NCI-H82 treated with DMSO at 0.1 percent for 48 hours (cell line): ENCODE data around the gene CD34.
"Not testable (repeated sequence)": the region's sequence is repeated elsewhere in the genome, so short reads cannot be mapped to it uniquely, and the experiment has no call there.

ENCODE experiments used
- DNase-seq: peaks from one replicate; lab custom pipeline; 2025; ENCODE audit not compliant: unreplicated experiment; lab: John Stamatoyannopoulos, UW

CD34 gene

GRCh38 chr1:207877914-207878313 is 33.0 kb downstream of the CD34 start:
- not testable (repeated sequence) for DNase-seq

GRCh38 chr1:207876131-207876530 is 34.8 kb downstream of the CD34 start:
- DNase-seq = no peak

GRCh38 chr1:207875532-207875931 is 35.4 kb downstream of the CD34 start:
- no peak for DNase-seq

GRCh38 chr1:207873055-207873890 is 37.7 kb downstream of the CD34 start:
- DNase-seq = no peak

GRCh38 chr1:207872621-207873020 is 38.3 kb downstream of the CD34 start:
- DNase-seq = no peak

DNA sequence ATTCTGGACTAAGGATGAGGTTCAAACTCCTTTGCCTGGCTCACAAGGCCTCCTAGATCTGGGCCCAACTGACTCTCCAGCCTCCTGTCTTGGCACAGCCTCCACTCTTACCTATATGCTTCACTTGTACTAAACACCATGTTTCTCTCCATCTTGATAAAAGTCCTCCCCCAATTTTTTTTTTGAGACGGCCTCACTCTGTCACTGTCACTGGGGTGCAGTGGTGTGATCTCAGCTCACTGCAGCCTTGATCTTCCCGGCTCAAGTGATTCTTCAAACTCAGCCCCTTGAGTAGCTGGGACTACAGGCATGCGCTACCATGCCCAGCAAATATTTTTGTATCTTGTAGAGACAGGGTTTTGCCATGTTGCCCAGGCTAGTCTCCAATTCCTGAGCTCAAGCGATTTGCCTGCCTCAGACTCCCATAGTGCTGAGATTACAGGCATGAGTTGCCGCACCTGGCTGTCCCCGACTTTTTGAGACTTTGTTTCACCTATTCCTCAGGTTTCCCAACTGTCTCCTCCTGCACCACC is 39.7 kb downstream of the CD34 start:
- no peak for DNase-seq

GRCh38 chr1:207870306-207871031 is 40.5 kb downstream of the CD34 start:
- no peak for DNase-seq

GRCh38 chr1:207869859-207870258 is 41.1 kb downstream of the CD34 start:
- no peak for DNase-seq

GRCh38 chr1:207868774-207869721 is 41.9 kb downstream of the CD34 start:
- peak; percentile 15 for DNase-seq

- no peak for DNase-seq
Measured at GRCh38 chr1:207868251-207868773, 42.6 kb downstream of the CD34 start.

DNA sequence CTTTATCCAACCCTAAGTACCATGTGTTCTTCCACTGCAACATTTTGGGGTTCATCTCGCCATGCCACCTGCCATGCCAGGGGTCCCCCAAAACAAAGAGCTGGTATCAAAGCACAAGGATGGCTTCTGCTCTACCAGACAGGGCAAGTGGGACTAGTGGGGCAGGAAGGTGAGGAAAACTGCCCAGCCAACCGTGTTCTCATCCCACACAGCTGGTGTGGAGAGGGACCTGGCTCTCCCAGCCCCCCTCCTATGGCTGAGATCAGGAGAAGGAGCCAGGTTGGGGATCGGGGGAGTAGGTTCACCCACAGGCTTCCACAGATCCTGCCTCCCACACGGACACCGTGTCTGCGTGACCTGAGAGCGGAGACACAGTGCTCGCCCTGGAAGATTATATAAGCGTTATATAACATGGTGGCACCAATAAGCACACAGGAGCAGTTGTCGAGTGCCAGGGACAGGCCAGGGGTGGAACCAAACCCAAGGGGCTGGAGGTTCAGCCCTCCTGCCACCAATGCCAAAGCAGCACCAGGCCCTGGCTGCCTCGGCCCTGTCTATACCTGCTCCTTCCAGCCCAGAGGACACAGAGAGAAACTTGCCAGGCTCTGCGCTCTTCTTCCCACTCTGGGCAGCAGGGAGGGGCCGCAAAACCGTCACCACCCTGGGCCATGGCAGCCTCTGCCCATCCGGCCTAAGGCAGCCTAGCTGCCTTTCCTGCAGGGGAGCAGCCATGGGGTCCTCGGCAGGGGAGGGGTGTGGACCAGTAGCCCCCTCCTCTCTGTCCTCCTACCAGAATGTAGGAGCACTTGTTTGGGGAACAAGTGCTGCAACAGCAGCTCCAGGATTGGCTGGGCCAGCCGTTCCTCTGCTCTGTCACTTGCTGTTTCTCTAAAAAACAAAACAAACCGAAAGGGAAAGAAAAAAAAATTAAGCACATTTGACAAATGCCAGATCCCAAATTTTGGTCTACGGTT is 43.5 kb downstream of the CD34 start:
- no peak for DNase-seq

DNA sequence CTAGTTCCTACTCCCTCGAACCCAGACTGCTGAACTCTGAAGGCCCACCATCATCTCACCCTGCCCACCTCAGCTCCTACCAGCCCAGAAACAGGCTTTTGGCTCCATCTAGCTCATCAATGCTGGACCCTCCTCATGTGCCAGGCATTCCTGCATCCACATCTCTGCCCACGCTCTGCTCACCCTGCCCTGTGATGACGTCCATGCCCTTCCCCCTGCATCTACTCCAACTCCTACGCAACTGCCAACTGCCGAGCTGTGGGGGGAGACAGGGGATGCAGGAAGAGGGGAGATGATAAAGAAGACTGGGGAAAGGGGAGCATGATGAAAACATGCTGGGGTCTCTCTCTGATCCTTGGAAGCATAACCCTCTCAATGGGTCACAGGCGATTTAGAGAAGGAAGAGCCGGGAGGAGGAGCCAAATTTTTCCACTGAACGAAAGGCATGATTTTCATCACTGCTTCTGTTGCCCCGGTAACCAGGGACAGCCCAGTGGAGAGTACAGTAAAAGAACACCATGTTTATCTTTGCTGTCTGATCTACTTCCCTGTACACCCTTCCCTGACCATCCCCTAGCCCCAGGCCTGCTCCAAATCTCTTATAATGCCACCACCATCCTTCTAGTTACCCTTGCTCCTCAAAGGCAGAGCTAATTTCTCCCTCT is 44.3 kb downstream of the CD34 start:
- no peak for DNase-seq

DNA sequence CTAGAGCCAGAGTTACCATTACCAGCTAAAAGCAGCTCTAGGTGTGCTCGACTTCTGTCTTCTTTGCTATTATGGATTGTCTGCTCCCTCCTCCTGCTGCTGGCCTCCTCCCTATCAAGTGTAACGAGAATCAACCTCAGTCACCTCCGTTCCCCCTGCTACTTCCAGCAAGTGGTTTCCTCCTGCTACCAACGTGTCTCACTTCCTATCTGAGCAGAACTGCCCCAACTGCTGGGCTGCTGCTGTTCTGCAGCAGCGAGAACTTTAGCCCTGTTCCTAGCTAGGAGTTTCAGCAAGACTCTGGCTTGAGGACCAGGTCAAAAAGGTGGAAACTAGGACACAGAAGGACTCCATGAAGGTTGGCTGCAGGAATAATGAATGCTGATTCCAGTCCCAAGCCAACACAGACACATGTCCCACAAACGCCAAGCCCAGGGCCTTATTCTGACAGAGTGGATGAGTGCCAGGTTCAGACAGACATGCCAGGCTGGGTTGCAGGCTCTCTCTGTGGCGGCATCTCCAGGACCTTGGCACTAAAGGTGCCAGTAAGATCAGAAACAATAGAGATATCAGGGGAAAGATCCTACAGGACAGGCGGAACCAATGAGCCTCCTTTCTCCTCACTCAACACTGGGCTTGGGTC is 46.9 kb downstream of the CD34 start:
- DNase-seq = no peak

DNA sequence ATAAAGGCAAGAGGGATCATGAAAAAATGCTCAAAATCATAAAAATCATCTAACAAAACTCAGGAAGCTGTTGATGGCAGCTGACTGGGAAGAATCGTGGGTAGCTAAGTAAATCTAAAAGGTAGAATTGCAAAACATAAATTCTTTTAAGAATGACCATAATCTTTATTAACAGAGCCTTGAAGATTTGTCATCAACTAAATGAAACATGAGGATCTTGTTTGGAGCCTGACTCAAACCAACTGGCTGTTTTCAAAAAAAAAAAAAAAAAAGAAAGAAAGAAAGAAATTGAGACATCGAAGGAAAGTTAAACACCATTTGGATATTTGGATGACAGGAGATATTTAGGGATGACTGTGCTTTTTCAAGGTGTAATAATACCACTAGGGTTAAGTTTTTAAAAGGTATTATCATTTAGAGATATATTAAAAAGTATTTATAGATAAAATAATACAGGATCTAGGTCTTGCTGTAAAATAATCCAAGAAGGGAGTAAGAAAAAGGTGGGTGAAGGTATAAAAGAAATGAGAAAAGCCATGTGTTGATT is 48.6 kb downstream of the CD34 start:
- no peak for DNase-seq

GRCh38 chr1:207861442-207862177 is 49.3 kb downstream of the CD34 start:
- DNase-seq = no peak

DNA sequence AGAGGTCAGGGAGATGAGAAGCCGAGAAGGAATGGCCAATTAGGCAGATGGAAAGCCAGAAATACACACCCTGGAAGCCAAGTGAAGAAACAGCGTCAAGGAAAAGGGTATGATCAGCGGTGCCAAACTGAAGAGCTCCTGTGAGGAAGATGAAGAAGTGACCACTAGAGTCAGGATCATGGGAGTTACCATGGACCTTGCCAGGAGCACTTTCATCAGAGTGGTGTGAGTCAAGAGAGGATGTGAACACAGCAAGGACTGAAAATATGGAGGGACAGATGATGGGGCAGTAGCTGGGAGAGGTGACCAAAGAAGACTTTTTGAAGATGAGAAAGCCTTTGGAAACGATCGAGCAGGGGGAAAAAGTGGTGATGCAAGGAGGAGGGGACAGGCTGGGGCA is 50.4 kb downstream of the CD34 start:
- DNase-seq = no peak

DNA sequence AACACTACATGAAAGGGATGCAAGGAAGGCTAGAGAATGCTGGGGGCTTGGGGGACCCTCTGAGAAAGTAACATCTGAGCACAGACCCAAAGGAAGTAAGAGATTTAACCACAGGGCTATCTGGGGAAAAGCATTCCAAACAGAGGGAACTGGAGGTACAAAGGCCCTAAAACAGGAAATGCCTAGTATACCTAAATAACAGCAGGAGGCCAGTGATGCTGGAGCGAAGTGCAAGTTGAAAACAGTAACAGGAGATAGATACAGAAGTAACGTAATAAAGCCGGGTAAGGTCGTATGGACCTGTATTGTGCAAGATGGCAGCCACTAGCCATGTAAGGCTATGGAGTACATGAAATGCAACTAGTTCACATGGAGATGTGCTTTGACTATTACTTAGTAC is 52.1 kb downstream of the CD34 start:
- DNase-seq = no peak

DNA sequence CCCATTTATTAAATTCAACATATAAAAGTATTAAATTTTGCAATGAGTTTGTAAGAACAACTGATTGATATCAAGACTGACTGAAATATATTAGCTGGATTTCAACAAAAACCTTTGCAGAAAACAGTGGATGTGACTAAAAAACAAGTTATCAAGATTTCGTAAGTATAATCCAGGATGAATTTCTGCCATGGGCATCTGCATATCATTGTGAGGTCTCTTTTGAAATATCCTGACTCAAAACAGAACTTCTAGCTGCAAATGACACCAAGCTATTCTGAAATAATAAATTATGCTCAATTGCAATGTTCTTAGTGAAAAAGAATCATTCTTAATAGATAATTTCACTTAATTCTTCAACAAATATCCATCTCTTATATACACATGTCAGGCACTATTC is 52.6 kb downstream of the CD34 start:
- no peak for DNase-seq
